ENCODE data around the gene SACM1L. TPM values are rescaled to one million over a fixed set of nuclear protein-coding genes. Genes with fewer than 3 reads are reported as not detected.

Gene SACM1L
- total and polyA plus RNA-seq, 2 of the 13 experiments (the other 11 are each of a cell fraction or from before 2014, with no cell fraction given), result 15.1 to 27.8 TPM

DNA sequence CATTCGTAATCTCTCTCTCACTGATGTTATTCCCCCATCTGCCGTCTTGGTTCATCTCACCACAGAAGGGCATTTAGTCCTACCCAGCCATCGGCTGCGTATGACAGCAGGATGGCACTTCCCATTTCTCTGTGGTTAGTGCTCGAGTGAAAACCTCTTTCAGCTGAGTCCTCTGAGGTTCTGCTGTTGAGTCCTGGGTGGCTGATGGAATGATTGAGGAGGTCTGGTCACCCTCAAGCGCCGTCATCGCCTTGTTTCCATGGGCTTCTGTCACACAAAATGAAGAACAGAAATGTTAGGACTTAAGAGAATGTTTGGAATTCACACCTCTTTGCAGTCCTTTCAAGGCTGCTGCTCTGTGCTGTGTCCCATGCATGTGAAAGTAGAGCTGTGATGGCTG, 9.4 kb upstream of the SACM1L start:
- Histone ChIP-seq H3K27me3 (ENCODE audit: control insufficient read depth in 1 of 2, insufficient read depth in 2 of 2, low read length in 2 of 2) (no peaks in the 10 kb centered on the region), H3K36me3 (replicated peaks in 1 of 2; ENCODE audit: control insufficient read depth in 1 of 2, insufficient read depth in 2 of 2, low read length in 2 of 2) (peaks cover 9 to 22% of the 10 kb centered on the region in 2 experiments; a peak in 4 of 5 replicates), H3K27ac (ENCODE audit: extremely low read length, insufficient read depth, low read length) (no peak overlapping the region), H3K79me2 (ENCODE audit: insufficient read depth, low read length) (no peaks in the 10 kb centered on the region), H3K4me2 (ENCODE audit: low read depth, low read length) (no peak overlapping the region), H3K9ac (ENCODE audit: insufficient read depth, low read depth, low read length) (no peak overlapping the region), H3K4me3 (replicated peaks in 1 of 3; ENCODE audit: insufficient read depth in 1 of 3, low read depth in 2 of 3, low read length in 3 of 3) (no peak overlapping the region), H2AFZ (ENCODE audit: low read length) (no peak overlapping the region), H3K4me1 (ENCODE audit: insufficient read depth, low read length) (peaks cover 25% of the 10 kb centered on the region), H3K9me3 (ENCODE audit: low read length) (no peaks in the 10 kb centered on the region; the same call in 1 of the 2 replicates), H4K20me1 (ENCODE audit: insufficient read depth, low read length) (no peaks in the 10 kb centered on the region)
- 98% methylated on average over 8 of the region's 8 CpGs for WGBS (ENCODE audit: low lambda C conversion rate)
- intact Hi-C loops (cut with micrococcal nuclease; ENCODE audit: unreplicated experiment) (no loop called here), in situ Hi-C loops (cut with HindIII; ENCODE audit: extremely low pct_ligation_motif_present, low pct_unique_long_range_greater_than_20kb) (no loop called here)
- DNase-seq (ENCODE audit: low spot score) (no peak), FAIRE-seq (no peak), ATAC-seq (no peak)
- BruUV-seq (replicated peaks), result no TSS peak
- ChIA-PET CTCF (ENCODE audit: low intra/inter-chr PET ratio, low total read pairs) (no interaction called here), POLR2A (no interaction called here)
- TF ChIP-seq EHMT2 (IDR thresholded peaks at IDR 0.05; ENCODE audit: borderline replicate concordance, low read depth, low read length) (no peak), TCF7 (IDR thresholded peaks at IDR 0.05; ENCODE audit: low read depth) (no peak), NR3C1 (CRISPR knock-in tag; IDR thresholded peaks at IDR 0.05) (no peak), ZNF550 (CRISPR knock-in tag; IDR thresholded peaks at IDR 0.05; ENCODE audit: borderline replicate concordance) (no peak), POLR2A (IDR thresholded peaks at IDR 0.05; ENCODE audit: insufficient read depth in 1 of 2, low read depth in 2 of 2, low read length in 2 of 2) (no peak), RARA (CRISPR knock-in tag; IDR thresholded peaks at IDR 0.05) (no peak), ZFX (CRISPR knock-in tag; IDR thresholded peaks at IDR 0.05; ENCODE audit: low read depth) (no peak), ZNF343 (CRISPR knock-in tag; IDR thresholded peaks at IDR 0.05) (no peak), ESRRA (CRISPR knock-in tag; IDR thresholded peaks at IDR 0.05; ENCODE audit: low read depth) (no peak), RFX5 (IDR thresholded peaks at IDR 0.05; ENCODE audit: low read depth, low read length) (no peak), ZNF205 (CRISPR knock-in tag; IDR thresholded peaks at IDR 0.05) (no peak), NFATC3 (CRISPR knock-in tag; IDR thresholded peaks at IDR 0.05) (no peak)
- TF ChIP-seq, protein P1, sequence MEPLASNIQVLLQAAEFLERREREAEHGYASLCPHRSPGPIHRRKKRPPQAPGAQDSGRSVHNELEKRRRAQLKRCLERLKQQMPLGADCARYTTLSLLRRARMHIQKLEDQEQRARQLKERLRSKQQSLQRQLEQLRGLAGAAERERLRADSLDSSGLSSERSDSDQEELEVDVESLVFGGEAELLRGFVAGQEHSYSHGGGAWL (CRISPR knock-in tag; IDR thresholded peaks at IDR 0.05), result no peak
- TF ChIP-seq, protein P2, sequence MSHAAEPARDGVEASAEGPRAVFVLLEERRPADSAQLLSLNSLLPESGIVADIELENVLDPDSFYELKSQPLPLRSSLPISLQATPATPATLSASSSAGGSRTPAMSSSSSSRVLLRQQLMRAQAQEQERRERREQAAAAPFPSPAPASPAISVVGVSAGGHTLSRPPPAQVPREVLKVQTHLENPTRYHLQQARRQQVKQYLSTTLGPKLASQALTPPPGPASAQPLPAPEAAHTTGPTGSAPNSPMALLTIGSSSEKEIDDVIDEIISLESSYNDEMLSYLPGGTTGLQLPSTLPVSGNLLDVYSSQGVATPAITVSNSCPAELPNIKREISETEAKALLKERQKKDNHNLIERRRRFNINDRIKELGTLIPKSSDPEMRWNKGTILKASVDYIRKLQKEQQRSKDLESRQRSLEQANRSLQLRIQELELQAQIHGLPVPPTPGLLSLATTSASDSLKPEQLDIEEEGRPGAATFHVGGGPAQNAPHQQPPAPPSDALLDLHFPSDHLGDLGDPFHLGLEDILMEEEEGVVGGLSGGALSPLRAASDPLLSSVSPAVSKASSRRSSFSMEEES (CRISPR knock-in tag; IDR thresholded peaks at IDR 0.05), result no peak
- TF ChIP-seq, protein P3, sequence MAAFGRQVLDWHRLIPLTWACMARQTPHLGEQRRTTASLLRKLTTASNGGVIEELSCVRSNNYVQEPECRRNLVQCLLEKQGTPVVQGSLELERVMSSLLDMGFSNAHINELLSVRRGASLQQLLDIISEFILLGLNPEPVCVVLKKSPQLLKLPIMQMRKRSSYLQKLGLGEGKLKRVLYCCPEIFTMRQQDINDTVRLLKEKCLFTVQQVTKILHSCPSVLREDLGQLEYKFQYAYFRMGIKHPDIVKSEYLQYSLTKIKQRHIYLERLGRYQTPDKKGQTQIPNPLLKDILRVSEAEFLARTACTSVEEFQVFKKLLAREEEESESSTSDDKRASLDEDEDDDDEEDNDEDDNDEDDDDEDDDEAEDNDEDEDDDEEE (CRISPR knock-in tag; IDR thresholded peaks at IDR 0.05), result no peak
- TF ChIP-seq, protein P4, sequence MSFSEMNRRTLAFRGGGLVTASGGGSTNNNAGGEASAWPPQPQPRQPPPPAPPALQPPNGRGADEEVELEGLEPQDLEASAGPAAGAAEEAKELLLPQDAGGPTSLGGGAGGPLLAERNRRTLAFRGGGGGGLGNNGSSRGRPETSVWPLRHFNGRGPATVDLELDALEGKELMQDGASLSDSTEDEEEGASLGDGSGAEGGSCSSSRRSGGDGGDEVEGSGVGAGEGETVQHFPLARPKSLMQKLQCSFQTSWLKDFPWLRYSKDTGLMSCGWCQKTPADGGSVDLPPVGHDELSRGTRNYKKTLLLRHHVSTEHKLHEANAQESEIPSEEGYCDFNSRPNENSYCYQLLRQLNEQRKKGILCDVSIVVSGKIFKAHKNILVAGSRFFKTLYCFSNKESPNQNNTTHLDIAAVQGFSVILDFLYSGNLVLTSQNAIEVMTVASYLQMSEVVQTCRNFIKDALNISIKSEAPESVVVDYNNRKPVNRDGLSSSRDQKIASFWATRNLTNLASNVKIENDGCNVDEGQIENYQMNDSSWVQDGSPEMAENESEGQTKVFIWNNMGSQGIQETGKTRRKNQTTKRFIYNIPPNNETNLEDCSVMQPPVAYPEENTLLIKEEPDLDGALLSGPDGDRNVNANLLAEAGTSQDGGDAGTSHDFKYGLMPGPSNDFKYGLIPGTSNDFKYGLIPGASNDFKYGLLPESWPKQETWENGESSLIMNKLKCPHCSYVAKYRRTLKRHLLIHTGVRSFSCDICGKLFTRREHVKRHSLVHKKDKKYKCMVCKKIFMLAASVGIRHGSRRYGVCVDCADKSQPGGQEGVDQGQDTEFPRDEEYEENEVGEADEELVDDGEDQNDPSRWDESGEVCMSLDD (CRISPR knock-in tag; IDR thresholded peaks at IDR 0.05; ENCODE audit: borderline replicate concordance), result no peak
- TF ChIP-seq, protein P5, sequence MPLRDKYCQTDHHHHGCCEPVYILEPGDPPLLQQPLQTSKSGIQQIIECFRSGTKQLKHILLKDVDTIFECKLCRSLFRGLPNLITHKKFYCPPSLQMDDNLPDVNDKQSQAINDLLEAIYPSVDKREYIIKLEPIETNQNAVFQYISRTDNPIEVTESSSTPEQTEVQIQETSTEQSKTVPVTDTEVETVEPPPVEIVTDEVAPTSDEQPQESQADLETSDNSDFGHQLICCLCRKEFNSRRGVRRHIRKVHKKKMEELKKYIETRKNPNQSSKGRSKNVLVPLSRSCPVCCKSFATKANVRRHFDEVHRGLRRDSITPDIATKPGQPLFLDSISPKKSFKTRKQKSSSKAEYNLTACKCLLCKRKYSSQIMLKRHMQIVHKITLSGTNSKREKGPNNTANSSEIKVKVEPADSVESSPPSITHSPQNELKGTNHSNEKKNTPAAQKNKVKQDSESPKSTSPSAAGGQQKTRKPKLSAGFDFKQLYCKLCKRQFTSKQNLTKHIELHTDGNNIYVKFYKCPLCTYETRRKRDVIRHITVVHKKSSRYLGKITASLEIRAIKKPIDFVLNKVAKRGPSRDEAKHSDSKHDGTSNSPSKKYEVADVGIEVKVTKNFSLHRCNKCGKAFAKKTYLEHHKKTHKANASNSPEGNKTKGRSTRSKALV (CRISPR knock-in tag; IDR thresholded peaks at IDR 0.05), result no peak
- TF ChIP-seq, protein P6, sequence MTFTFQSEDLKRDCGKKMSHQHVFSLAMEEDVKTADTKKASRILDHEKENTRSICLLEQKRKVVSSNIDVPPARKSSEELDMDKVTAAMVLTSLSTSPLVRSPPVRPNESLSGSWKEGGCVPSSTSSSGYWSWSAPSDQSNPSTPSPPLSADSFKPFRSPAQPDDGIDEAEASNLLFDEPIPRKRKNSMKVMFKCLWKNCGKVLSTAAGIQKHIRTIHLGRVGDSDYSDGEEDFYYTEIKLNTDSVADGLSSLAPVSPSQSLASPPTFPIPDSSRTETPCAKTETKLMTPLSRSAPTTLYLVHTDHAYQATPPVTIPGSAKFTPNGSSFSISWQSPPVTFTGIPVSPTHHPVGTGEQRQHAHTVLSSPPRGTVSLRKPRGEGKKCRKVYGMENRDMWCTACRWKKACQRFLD (CRISPR knock-in tag; IDR thresholded peaks at IDR 0.05; ENCODE audit: borderline replicate concordance), result no peak
